Nephron progenitor cell (in vitro differentiated cells): Measurements from ENCODE around the gene DTX2.

Source experiments
- DNase-seq: peaks from one replicate; pipeline ENCODE4 v3.0.0; 2021
- H3K27ac Mint-ChIP-seq: 2 replicates; pipeline ENCODE4 v1.8.0; 2021; ENCODE audit warnings: mild to moderate bottlenecking, moderate library complexity, mixed read lengths
- H3K27me3 Mint-ChIP-seq: 2 replicates; pipeline ENCODE4 v1.8.0; 2021; ENCODE audit warnings: mild to moderate bottlenecking, low read depth, mixed read lengths; ENCODE audit not compliant: poor library complexity
- H3K36me3 Mint-ChIP-seq: 2 replicates; pipeline ENCODE4 v1.8.0; 2021; ENCODE audit warnings: low read depth, mixed read lengths
- H3K4me1 Mint-ChIP-seq: 2 replicates; pipeline ENCODE4 v1.8.0; 2021; ENCODE audit warnings: mixed read lengths
- H3K4me3 Mint-ChIP-seq: 2 replicates; pipeline ENCODE4 v1.8.0; 2021; ENCODE audit warnings: mild to moderate bottlenecking, moderate library complexity, mixed read lengths
- H3K9me3 Mint-ChIP-seq: 2 replicates; pipeline ENCODE4 v1.8.0; 2021; ENCODE audit warnings: mild to moderate bottlenecking, moderate library complexity, mixed read lengths
- TF ChIP-seq, protein P1 (sequence below): fragments of 200-600 bp; sonication (generic); IDR thresholded peaks from 2 replicates; pipeline ENCODE4 v1.5.0; 2021; ENCODE audit warnings: antibody characterized with exemption

Gene DTX2

DNA sequence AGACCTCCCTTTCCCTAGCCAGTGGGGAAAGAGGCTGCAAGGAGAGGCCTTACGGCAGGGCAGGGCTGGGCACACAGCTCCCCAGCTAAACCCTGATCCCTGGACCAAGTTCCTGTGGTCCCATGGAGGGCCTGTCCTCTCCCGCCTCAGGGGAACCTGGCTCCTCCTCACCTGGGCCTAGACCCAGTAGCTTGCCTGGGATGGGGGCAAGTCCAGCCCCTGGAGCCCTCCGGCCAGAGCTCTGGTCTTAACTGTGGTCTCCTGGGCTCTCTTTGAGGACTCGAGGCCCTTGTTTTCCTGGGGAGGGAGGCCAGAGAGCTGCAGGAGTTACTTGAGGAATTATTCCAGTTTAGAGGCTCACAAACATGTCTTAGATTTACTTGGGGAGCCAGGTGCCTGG lies 35.3 kb upstream of the DTX2 start:
- TF ChIP-seq, protein P1, sequence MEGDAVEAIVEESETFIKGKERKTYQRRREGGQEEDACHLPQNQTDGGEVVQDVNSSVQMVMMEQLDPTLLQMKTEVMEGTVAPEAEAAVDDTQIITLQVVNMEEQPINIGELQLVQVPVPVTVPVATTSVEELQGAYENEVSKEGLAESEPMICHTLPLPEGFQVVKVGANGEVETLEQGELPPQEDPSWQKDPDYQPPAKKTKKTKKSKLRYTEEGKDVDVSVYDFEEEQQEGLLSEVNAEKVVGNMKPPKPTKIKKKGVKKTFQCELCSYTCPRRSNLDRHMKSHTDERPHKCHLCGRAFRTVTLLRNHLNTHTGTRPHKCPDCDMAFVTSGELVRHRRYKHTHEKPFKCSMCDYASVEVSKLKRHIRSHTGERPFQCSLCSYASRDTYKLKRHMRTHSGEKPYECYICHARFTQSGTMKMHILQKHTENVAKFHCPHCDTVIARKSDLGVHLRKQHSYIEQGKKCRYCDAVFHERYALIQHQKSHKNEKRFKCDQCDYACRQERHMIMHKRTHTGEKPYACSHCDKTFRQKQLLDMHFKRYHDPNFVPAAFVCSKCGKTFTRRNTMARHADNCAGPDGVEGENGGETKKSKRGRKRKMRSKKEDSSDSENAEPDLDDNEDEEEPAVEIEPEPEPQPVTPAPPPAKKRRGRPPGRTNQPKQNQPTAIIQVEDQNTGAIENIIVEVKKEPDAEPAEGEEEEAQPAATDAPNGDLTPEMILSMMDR = no peak
- Mint-ChIP-seq H3K27me3 (peaks cover 11% of the 10 kb centered on the region), H3K36me3 (no peaks in the 10 kb centered on the region), H3K4me1 (peaks cover 17% of the 10 kb centered on the region), H3K4me3 (no peak overlapping the region), H3K27ac (no peak overlapping the region), H3K9me3 (no peaks in the 10 kb centered on the region)
- no peak for DNase-seq

DNA sequence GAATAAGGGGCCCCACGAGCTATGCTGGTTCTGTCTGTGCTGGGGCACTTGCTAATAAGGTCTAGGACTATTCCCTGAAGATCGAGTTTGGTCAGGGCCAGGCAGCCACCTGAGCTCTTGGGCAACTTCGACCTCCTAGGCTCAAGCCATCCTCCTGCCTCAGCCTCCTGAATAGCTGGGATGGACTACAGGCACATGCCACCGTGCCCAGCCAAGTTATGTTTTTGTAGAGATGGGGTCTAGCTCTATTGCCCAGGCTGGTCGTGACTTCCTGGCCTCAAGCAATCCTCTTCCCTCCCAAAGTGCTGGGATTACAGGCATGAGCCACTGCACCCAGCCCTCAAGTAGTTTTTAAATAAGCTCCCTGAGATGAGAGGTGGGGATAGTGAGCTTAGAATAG lies 33.9 kb upstream of the DTX2 start:
- Mint-ChIP-seq H3K4me1 (peaks cover 17% of the 10 kb centered on the region), H3K9me3 (no peaks in the 10 kb centered on the region), H3K27ac (no peak overlapping the region), H3K4me3 (no peak overlapping the region), H3K27me3 (peaks cover 11% of the 10 kb centered on the region), H3K36me3 (no peaks in the 10 kb centered on the region)
- TF ChIP-seq, protein P1 = no peak
- no peak for DNase-seq

DNA sequence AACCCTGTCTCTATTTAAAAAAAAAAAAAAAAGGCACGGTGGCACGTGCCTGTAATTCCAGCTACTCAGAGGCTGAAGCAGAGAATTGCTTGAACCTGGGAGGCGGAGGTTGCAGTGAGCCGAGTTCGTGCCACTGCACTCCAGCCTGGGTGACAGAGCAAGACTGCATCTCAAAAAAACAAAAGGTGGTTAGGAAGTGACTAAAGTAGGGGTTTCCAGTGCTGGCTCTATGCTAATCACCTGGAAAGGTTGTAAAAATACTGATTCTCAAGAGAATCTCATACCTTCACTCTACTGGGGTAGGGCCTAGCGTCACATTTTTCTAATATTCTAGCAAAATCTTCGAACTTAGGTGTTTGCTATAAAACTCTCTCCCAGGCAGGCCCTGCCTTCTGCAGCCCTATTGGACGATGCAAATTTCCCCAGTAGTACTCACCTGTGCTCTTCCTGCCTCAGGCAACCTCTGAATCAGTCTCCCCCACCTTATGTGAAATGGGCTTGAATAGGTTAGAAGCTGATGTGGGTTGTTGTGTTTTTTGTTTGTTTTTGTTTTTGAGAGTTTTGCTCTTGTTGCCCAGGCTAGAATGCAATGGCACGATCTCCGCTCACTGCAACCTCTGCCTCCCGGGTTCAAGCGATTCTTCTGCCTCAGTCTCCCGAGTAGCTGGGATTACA lies 33.2 kb upstream of the DTX2 start:
- Mint-ChIP-seq H3K4me3 (no peak overlapping the region), H3K36me3 (no peaks in the 10 kb centered on the region), H3K4me1 (peaks cover 11% of the 10 kb centered on the region), H3K27me3 (peaks cover 10% of the 10 kb centered on the region), H3K9me3 (no peaks in the 10 kb centered on the region), H3K27ac (no peak overlapping the region)
- TF ChIP-seq, protein P1 = no peak
- DNase-seq = no peak

DNA sequence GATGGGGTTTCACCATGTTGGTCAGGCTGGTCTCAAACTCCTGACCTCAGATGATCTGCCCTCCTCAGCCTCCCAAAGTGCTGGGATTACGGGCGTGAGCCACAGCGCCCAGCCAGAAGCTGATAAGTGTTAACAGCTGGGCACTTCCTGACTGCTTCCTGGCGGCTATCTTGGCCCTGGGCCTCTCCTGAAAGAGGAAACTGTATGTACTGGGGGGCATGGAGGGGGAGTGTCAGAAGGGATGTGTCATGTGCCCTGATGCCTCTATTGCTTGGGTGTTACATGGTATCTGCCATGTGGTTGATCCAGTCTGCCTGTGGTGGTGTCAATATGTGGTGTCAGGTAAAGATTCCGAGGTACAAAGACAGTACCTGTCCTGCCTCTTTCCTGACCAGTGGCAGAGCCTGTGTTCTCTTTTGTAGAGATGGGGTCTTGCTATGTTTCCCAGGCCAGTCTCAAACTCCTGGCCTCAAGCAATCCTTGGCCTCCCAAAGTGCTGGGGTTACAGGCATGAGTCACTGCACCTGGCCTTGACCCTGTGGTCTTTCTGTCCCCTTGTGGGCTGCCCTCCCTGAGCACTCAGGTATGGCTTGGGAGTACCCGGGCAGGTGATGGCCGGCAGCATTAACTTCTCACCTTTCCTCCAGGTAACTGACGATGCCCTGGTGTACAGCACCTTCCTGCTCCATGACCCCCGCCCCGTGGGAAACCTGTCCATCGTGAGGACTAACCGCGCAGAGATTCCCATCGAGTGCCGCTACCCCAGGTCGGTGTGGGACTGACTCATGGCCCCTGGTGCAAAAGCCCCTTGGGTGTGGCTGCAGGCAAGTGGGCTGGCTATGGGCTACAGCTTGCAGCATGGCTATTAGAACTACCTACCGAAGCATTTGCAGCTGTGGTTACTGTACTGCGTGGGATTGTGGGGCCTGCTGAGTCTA lies 32.4 kb upstream of the DTX2 start:
- H3K27me3 Mint-ChIP-seq = peaks cover 7% of the 10 kb centered on the region
- no peaks in the 10 kb centered on the region for H3K9me3 Mint-ChIP-seq
- TF ChIP-seq, protein P1 = no peak
- H3K4me1 Mint-ChIP-seq = peaks cover 2% of the 10 kb centered on the region
- no peaks in the 10 kb centered on the region for H3K36me3 Mint-ChIP-seq
- H3K4me3 Mint-ChIP-seq = no peak overlapping the region
- no peak for DNase-seq
- H3K27ac Mint-ChIP-seq = no peak overlapping the region

DNA sequence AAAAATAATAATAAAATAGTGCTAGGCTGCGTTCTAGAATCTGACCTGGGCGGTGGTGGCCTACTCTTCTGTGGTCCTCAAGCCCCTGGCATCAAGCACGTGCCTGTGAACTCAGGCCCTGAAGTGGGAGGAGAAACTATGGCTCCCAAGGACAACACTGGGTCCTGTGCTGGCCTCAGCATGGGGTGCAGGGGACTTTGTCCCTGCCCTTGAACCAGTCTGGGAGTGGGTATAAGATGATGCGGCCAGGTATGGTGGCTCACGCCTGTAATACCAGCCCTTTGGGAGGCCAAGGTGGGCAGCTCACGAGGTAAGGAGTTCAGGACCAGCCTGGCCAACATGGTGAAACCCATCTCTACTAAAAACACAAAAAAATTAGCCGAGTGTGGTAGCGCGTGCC lies 31.3 kb upstream of the DTX2 start:
- H3K36me3 Mint-ChIP-seq = no peaks in the 10 kb centered on the region
- H3K9me3 Mint-ChIP-seq = no peaks in the 10 kb centered on the region
- H3K4me1 Mint-ChIP-seq = no peaks in the 10 kb centered on the region
- no peak overlapping the region for H3K27ac Mint-ChIP-seq
- peaks cover 7% of the 10 kb centered on the region for H3K27me3 Mint-ChIP-seq
- DNase-seq = no peak
- H3K4me3 Mint-ChIP-seq = no peak overlapping the region
- TF ChIP-seq, protein P1 = no peak
